Hindlimb muscle (tissue), 1 donor: ENCODE data around the gene PDE1C. TPM values are rescaled to one million over a fixed set of nuclear protein-coding genes. Genes with fewer than 3 reads are reported as not detected.
"Not testable (repeated sequence)": the region's sequence is repeated elsewhere in the genome, so short reads cannot be mapped to it uniquely, and the experiment has no call there.

Experiments used
- DNase-seq: peaks from one replicate; pipeline ENCODE4 v3.0.0-alpha.2; 2013
- polyA plus RNA-seq: library from polyadenylated mRNA; unstranded; fragments of 120-200 nt; gene quantifications from one replicate; pipeline ENCODE4 v1.2.1, GENCODE V29; 2013; ENCODE audit not compliant: insufficient read length

Gene PDE1C
- 2.1 TPM for polyA plus RNA-seq

GRCh38 chr7:32070406-32071360 lies at the start of gene PDE1C:
Gene PDE1C (minus strand): TSS chr7:32070407.
- no peak for DNase-seq

- no peak for DNase-seq
These were observed 49.6 kb upstream of the PDE1C start for GRCh38 chr7:32119790-32120196.

GRCh38 chr7:32117837-32118236 lies 47.6 kb upstream of the PDE1C start:
- no peak for DNase-seq

GRCh38 chr7:32116436-32116835 lies 46.2 kb upstream of the PDE1C start:
- DNase-seq = no peak

GRCh38 chr7:32115831-32116230 lies 45.6 kb upstream of the PDE1C start:
- no peak for DNase-seq

GRCh38 chr7:32108651-32109050 lies 38.4 kb upstream of the PDE1C start:
- no peak for DNase-seq

- no peak for DNase-seq
These were observed 34.6 kb upstream of the PDE1C start for GRCh38 chr7:32104766-32105165.

GRCh38 chr7:32103361-32103760 lies 33.2 kb upstream of the PDE1C start:
- DNase-seq = no peak

GRCh38 chr7:32102432-32102873 lies 32.2 kb upstream of the PDE1C start:
- DNase-seq = no peak

GRCh38 chr7:32100407-32100907 lies 30.2 kb upstream of the PDE1C start:
- no peak for DNase-seq

- DNase-seq = no peak
These were observed 24.3 kb upstream of the PDE1C start for GRCh38 chr7:32094516-32094915.

GRCh38 chr7:32093415-32094408 lies 23.5 kb upstream of the PDE1C start:
- DNase-seq = no peak

GRCh38 chr7:32092346-32092745 lies 22.1 kb upstream of the PDE1C start:
- DNase-seq = no peak

GRCh38 chr7:32091608-32092210 lies 21.5 kb upstream of the PDE1C start:
- DNase-seq = no peak

- DNase-seq = no peak
These were observed 19.5 kb upstream of the PDE1C start for GRCh38 chr7:32089678-32090077.

GRCh38 chr7:32089256-32089655 lies 19.0 kb upstream of the PDE1C start:
- no peak for DNase-seq

- DNase-seq = no peak
These were observed 18.3 kb upstream of the PDE1C start for GRCh38 chr7:32088451-32088881.

GRCh38 chr7:32079510-32079909 lies 9.3 kb upstream of the PDE1C start:
- no peak for DNase-seq

- no peak for DNase-seq
These were observed 8.6 kb upstream of the PDE1C start for GRCh38 chr7:32078824-32079223.

GRCh38 chr7:32077806-32078205 lies 7.6 kb upstream of the PDE1C start:
- no peak for DNase-seq

- DNase-seq = not testable (repeated sequence)
These were observed 6.6 kb upstream of the PDE1C start for GRCh38 chr7:32076802-32077201.

- no peak for DNase-seq
These were observed 5.4 kb upstream of the PDE1C start for GRCh38 chr7:32075612-32076011.
